ENCODE measurements around the gene FAM174C. TPM values are rescaled to one million over a fixed set of nuclear protein-coding genes. Genes with fewer than 3 reads are reported as not detected.

The FAM174C gene
- total and polyA plus RNA-seq, 2 of the 8 experiments (the other 6 are each of a cell fraction or from before 2014, with no cell fraction given): 44.5 to 125 TPM

DNA sequence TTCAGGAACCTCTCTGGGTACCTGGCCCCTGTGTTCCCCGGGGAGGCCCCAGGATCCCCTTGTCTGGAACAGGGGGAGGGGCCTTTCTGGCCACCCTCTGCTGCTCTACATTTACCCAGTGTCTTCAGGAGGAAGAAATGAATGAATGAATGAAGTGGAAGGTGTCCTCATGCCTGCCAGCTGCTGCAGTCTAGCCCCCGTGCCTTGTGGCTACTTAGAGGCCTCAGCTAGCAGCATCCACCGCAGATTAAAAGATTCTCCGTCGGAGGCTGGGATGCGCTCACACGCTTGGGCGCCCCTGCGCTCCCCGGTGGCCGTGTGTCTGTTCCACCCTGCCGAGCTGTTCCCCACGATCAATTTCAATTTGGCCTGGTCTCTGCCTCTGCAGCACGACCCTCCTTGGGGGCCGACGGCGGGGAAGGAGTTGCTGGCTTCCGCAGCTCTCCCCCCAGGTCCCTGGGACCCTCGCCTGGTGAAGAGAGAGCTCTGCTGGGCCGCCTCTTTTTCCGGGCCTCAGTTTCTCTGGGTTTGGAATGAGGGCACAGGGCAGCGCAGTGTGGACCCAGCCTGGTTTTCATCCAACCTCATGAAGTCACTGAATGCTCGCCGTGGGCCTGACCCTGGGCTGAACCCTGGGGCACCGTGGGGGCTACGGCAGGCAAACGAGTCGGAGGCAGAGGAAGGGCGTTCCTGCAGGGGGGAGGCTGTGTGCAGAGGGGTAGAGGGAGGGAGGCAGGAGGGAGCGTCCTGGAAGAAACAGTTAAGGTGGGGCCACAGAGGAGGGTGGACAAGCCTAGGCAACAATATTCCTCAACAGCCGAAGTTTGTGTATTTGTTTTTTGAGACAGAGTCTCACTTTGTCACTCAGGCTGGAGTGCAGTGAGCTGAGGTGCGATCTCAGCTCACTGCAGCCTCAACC lies 38.6 kb downstream of the FAM174C start (continued):
- TF ChIP-seq KDM1A (IDR thresholded peaks at IDR 0.05; ENCODE audit: borderline replicate concordance, low read length): no peak
- TF ChIP-seq, protein P1, sequence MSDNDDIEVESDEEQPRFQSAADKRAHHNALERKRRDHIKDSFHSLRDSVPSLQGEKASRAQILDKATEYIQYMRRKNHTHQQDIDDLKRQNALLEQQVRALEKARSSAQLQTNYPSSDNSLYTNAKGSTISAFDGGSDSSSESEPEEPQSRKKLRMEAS (IDR thresholded peaks at IDR 0.05): no peak
- TF ChIP-seq FOSL1 (IDR thresholded peaks at IDR 0.05; ENCODE audit: insufficient read depth, low read depth, low read length): no peak
- no peak for TF ChIP-seq KDM5A (IDR thresholded peaks at IDR 0.05; ENCODE audit: low read length)
- no peak for TF ChIP-seq TEAD4 (IDR thresholded peaks at IDR 0.05; ENCODE audit: low read depth, low read length)

Measured in H1 (cell line).